Measurements from ENCODE around the gene PARVG.

GRCh38 chr22:44166498-44167276 lies 14.0 kb upstream of the PARVG start:
- TF ChIP-seq KDM1A (IDR thresholded peaks at IDR 0.05; ENCODE audit: low read depth): no peak
- no peak for TF ChIP-seq EP300 (IDR thresholded peaks at IDR 0.05)
- TF ChIP-seq CTCF (IDR thresholded peaks at IDR 0.05): no peak
- TF ChIP-seq NFE2L2 (conservative IDR thresholded peaks at IDR 0.05; ENCODE audit: low read length): no peak
- no peak for TF ChIP-seq ELK1 (IDR thresholded peaks at IDR 0.05; ENCODE audit: low read depth, low read length)
- no peak for TF ChIP-seq TP53 (CRISPR knock-in tag; IDR thresholded peaks at IDR 0.05)
- TF ChIP-seq HOXB13 (CRISPR knock-in tag; IDR thresholded peaks at IDR 0.05; ENCODE audit: low read depth): no peak
- TF ChIP-seq POLR2A (IDR thresholded peaks at IDR 0.05; ENCODE audit: low read length): no peak
- TF ChIP-seq E2F6 (IDR thresholded peaks at IDR 0.05; ENCODE audit: borderline replicate concordance, low read depth): no peak
- TF ChIP-seq HOXA7 (CRISPR knock-in tag; IDR thresholded peaks at IDR 0.05): no peak
- no peak for TF ChIP-seq MYC (IDR thresholded peaks at IDR 0.05; ENCODE audit: borderline replicate concordance, low read length)
- no peak for TF ChIP-seq REST (IDR thresholded peaks at IDR 0.05)
- TF ChIP-seq JUN (IDR thresholded peaks at IDR 0.05): no peak

All from A549 (cell line).